WTC11 (cell line): ENCODE measurements around the gene KRTAP3-2. TPM values are rescaled to one million over a fixed set of nuclear protein-coding genes. Genes with fewer than 3 reads are reported as not detected.

ENCODE experiments used
- ATAC-seq: fragments of 200-7000 bp; cut with Tn5 transposase; 2 replicates; pipeline ENCODE4 v1.10.0; 2021; ENCODE audit warnings: mild to moderate bottlenecking, moderate library complexity
- CTCF ChIA-PET: fragments of 300-600 bp; sonication (Branson Sonifier 250); formaldehyde crosslinking; loops from one replicate; lab custom pipeline; 2021; ENCODE audit warnings: antibody characterized with exemption; lab: Charles Lee
- POLR2A ChIA-PET: fragments of 350-600 bp; sonication (Branson Sonifier 250); formaldehyde crosslinking; loops from one replicate; lab custom pipeline; 2021; ENCODE audit warnings: antibody characterized with exemption; lab: Charles Lee
- DNase-seq: peaks from one replicate; pipeline ENCODE4 v3.0.0; 2021; ENCODE audit warnings: low spot score
- H3K27ac Mint-ChIP-seq: 2 replicates; pipeline ENCODE4 v1.8.0; 2021; ENCODE audit warnings: mixed read lengths
- H3K27me3 Mint-ChIP-seq: 2 replicates; pipeline ENCODE4 v1.8.0; 2021; ENCODE audit warnings: low read depth, mild to moderate bottlenecking, moderate library complexity, mixed read lengths
- H3K36me3 Mint-ChIP-seq: 2 replicates; pipeline ENCODE4 v1.8.0; 2021; ENCODE audit warnings: mixed read lengths
- H3K4me1 Mint-ChIP-seq: 2 replicates; pipeline ENCODE4 v1.8.0; 2022; ENCODE audit warnings: mixed read lengths
- H3K4me3 Mint-ChIP-seq: 2 replicates; pipeline ENCODE4 v1.8.0; 2021; ENCODE audit warnings: mild to moderate bottlenecking, moderate library complexity, mixed read lengths
- H3K9me3 Mint-ChIP-seq: 2 replicates; pipeline ENCODE4 v1.8.0; 2021; ENCODE audit warnings: mixed read lengths
- AR ChIP-seq: fragments of 250-450 bp; sonication (Bioruptor Pico); IDR thresholded peaks from 2 replicates; pipeline ENCODE4 v1.9.0; 2021; ENCODE audit warnings: mild to moderate bottlenecking
- ATF3 ChIP-seq: sonication (generic); formaldehyde crosslinking; conservative IDR thresholded peaks from 2 replicates; pipeline ENCODE4 v1.8.1; 2022; ENCODE audit warnings: mild to moderate bottlenecking, missing genetic modification reagents
- CTCF ChIP-seq: fragments of 200-600 bp; IDR thresholded peaks from 2 replicates; pipeline ENCODE4 v1.8.0; 2022; ENCODE audit warnings: antibody characterized with exemption
- E2F5 ChIP-seq: sonication (generic); formaldehyde crosslinking; IDR thresholded peaks from 2 replicates; pipeline ENCODE4 v1.8.1; 2022; ENCODE audit warnings: mild to moderate bottlenecking, moderate library complexity, missing genetic modification reagents
- ESRRA ChIP-seq: sonication (generic); formaldehyde crosslinking; IDR thresholded peaks from 2 replicates; pipeline ENCODE4 v1.8.1; 2022; ENCODE audit warnings: mild to moderate bottlenecking, missing genetic modification reagents, borderline replicate concordance
- ETV6 ChIP-seq: sonication (generic); formaldehyde crosslinking; IDR thresholded peaks from 2 replicates; pipeline ENCODE4 v1.8.1; 2022; ENCODE audit warnings: mild to moderate bottlenecking, missing genetic modification reagents
- FOXJ3 ChIP-seq: sonication (generic); formaldehyde crosslinking; IDR thresholded peaks from 2 replicates; pipeline ENCODE4 v1.9.0; 2021; ENCODE audit warnings: missing genetic modification reagents, mild to moderate bottlenecking, borderline replicate concordance
- FOXP4 ChIP-seq: sonication (generic); formaldehyde crosslinking; IDR thresholded peaks from 2 replicates; pipeline ENCODE4 v1.8.0; 2022; ENCODE audit warnings: mild to moderate bottlenecking, missing genetic modification reagents
- GABPB1 ChIP-seq: sonication (generic); formaldehyde crosslinking; IDR thresholded peaks from 2 replicates; pipeline ENCODE4 v1.8.1; 2023; ENCODE audit warnings: mild to moderate bottlenecking, missing genetic modification reagents
- GTF2I ChIP-seq: fragments of 250-450 bp; sonication (Bioruptor Pico); conservative IDR thresholded peaks from 2 replicates; pipeline ENCODE4 v1.4.0; 2021; ENCODE audit warnings: mild to moderate bottlenecking
- IRF2 ChIP-seq: sonication (generic); formaldehyde crosslinking; IDR thresholded peaks from 2 replicates; pipeline ENCODE4 v1.8.0; 2022; ENCODE audit warnings: low read depth, missing genetic modification reagents, borderline replicate concordance
- PRDM15 ChIP-seq: sonication (generic); formaldehyde crosslinking; IDR thresholded peaks from 2 replicates; pipeline ENCODE4 v1.8.0; 2022; ENCODE audit warnings: missing genetic modification reagents
- SP1 ChIP-seq: sonication (generic); formaldehyde crosslinking; conservative IDR thresholded peaks from 2 replicates; pipeline ENCODE4 v1.8.1; 2022; ENCODE audit warnings: missing genetic modification reagents
- ZBTB43 ChIP-seq: sonication (generic); formaldehyde crosslinking; IDR thresholded peaks from 2 replicates; pipeline ENCODE4 v1.8.1; 2023; ENCODE audit warnings: mild to moderate bottlenecking, missing genetic modification reagents
- ZNF263 ChIP-seq: sonication (generic); formaldehyde crosslinking; IDR thresholded peaks from 2 replicates; pipeline ENCODE4 v1.8.1; 2022; ENCODE audit warnings: low read depth, mild to moderate bottlenecking, moderate library complexity, missing genetic modification reagents
- ZNF396 ChIP-seq: fragments of 250-450 bp; sonication (Bioruptor Pico); IDR thresholded peaks from 2 replicates; pipeline ENCODE4 v1.8.0; 2021; ENCODE audit warnings: mild to moderate bottlenecking, moderate library complexity, borderline replicate concordance
- ZSCAN18 ChIP-seq: fragments of 250-450 bp; sonication (Bioruptor Pico); IDR thresholded peaks from 2 replicates; pipeline ENCODE4 v2.1.2; 2022; ENCODE audit warnings: mild to moderate bottlenecking, moderate library complexity
- total RNA-seq: library from RNA; stranded (reverse); gene quantifications from 3 replicates; pipeline ENCODE4 v1.2.3, GENCODE V29; 2021

Gene KRTAP3-2
- total RNA-seq, 1 experiment from 2014 or later, result not detected

- H3K4me3 Mint-ChIP-seq, result no peak overlapping the region
- TF ChIP-seq SP1 (CRISPR knock-in tag) (no peak), ESRRA (CRISPR knock-in tag) (no peak), ZSCAN18 (no peak), FOXJ3 (CRISPR knock-in tag) (no peak), ATF3 (CRISPR knock-in tag) (no peak), ZNF396 (CRISPR knock-in tag) (no peak), IRF2 (no peak), ETV6 (CRISPR knock-in tag) (no peak)
- TF ChIP-seq, all 79 proteins: peak for 0
- H3K36me3 Mint-ChIP-seq, result no peaks in the 10 kb centered on the region
- CTCF ChIA-PET, result no interaction called here
- DNase-seq (no peak), ATAC-seq (no peak)
- no peaks in the 10 kb centered on the region for H3K27me3 Mint-ChIP-seq
- H3K9me3 Mint-ChIP-seq, result 0 out of 2 replicates have a peak, but pooled peaks cover 7% of the 10 kb centered on the region
- POLR2A ChIA-PET, result no interaction called here
- H3K27ac Mint-ChIP-seq, result no peak overlapping the region
- H3K4me1 Mint-ChIP-seq, result peaks cover 8% of the 10 kb centered on the region
Observed at GRCh38 chr17:41004397-41004796, 4.7 kb upstream of the KRTAP3-2 start.

- H3K27me3 Mint-ChIP-seq, result no peaks in the 10 kb centered on the region
Observed at GRCh38 chr17:41003926-41004325, 4.2 kb upstream of the KRTAP3-2 start.

GRCh38 chr17:41002814-41003213 lies 3.1 kb upstream of the KRTAP3-2 start:
- H3K4me1 Mint-ChIP-seq, result no peaks in the 10 kb centered on the region
- no peaks in the 10 kb centered on the region for H3K27me3 Mint-ChIP-seq
- no peak for ATAC-seq
- no peak overlapping the region for H3K4me3 Mint-ChIP-seq
- ChIA-PET CTCF (no interaction called here), POLR2A (no interaction called here)
- no peak overlapping the region for H3K27ac Mint-ChIP-seq
- no peaks in the 10 kb centered on the region for H3K36me3 Mint-ChIP-seq
- DNase-seq, result no peak
- 0 out of 2 replicates have a peak, but pooled peaks cover 7% of the 10 kb centered on the region for H3K9me3 Mint-ChIP-seq
- TF ChIP-seq FOXJ3 (CRISPR knock-in tag), result no peak
- no peak for TF ChIP-seq AR (CRISPR knock-in tag)
- TF ChIP-seq PRDM15 (CRISPR knock-in tag), result no peak
- no peak for TF ChIP-seq FOXP4
- TF ChIP-seq ZNF263 (CRISPR knock-in tag), result no peak
- TF ChIP-seq GTF2I (CRISPR knock-in tag), result no peak
- no peak for TF ChIP-seq ZBTB43 (CRISPR knock-in tag)
- no peak for TF ChIP-seq CTCF
- TF ChIP-seq ATF3 (CRISPR knock-in tag), result no peak
- TF ChIP-seq E2F5 (CRISPR knock-in tag), result no peak

More at GRCh38 chr17:41003926-41004325, 4.2 kb upstream of the KRTAP3-2 start:
- Mint-ChIP-seq H3K4me1 (peaks cover 4% of the 10 kb centered on the region), H3K36me3 (no peaks in the 10 kb centered on the region), H3K9me3 (0 out of 2 replicates have a peak, but pooled peaks cover 7% of the 10 kb centered on the region), H3K27ac (no peak overlapping the region), H3K4me3 (no peak overlapping the region)
- TF ChIP-seq GABPB1, result no peak
- CTCF ChIA-PET, result no interaction called here
- POLR2A ChIA-PET, result no interaction called here
- DNase-seq, result no peak
- ATAC-seq, result no peak
